GM19463 (cell line): ENCODE results near the gene CPB2.

ENCODE experiments used
- ATAC-seq: cut with Tn5 transposase; IDR thresholded peaks from one replicate; pipeline ENCODE4 v1.9.1; 2021; ENCODE audit warnings: mild to moderate bottlenecking, moderate library complexity; ENCODE audit not compliant: unreplicated experiment

Gene CPB2

GRCh38 chr13:46101002-46101401, 3.8 kb downstream of the CPB2 start:
- no peak for ATAC-seq

- no peak for ATAC-seq
These were observed 4.5 kb downstream of the CPB2 start for GRCh38 chr13:46100191-46100815.

- no peak for ATAC-seq
These were observed 7.2 kb downstream of the CPB2 start for GRCh38 chr13:46097663-46098062.

- no peak for ATAC-seq
These were observed 7.8 kb downstream of the CPB2 start for GRCh38 chr13:46097015-46097414.

GRCh38 chr13:46094478-46094877, 10.4 kb downstream of the CPB2 start:
- ATAC-seq = no peak

GRCh38 chr13:46088821-46089562, 15.8 kb downstream of the CPB2 start:
- no peak for ATAC-seq

- no peak for ATAC-seq
These were observed 17.4 kb downstream of the CPB2 start for GRCh38 chr13:46087481-46087880.

GRCh38 chr13:46086985-46087384, 17.8 kb downstream of the CPB2 start:
- no peak for ATAC-seq

GRCh38 chr13:46086421-46086922, 18.4 kb downstream of the CPB2 start:
- no peak for ATAC-seq

- no peak for ATAC-seq
These were observed 19.1 kb downstream of the CPB2 start for GRCh38 chr13:46085737-46086136.

GRCh38 chr13:46082324-46082723, 22.5 kb downstream of the CPB2 start:
- no peak for ATAC-seq

GRCh38 chr13:46079770-46080169, 25.1 kb downstream of the CPB2 start:
- ATAC-seq = no peak

- ATAC-seq = no peak
These were observed 27.6 kb downstream of the CPB2 start for GRCh38 chr13:46077265-46077664.

- ATAC-seq = no peak
These were observed 28.0 kb downstream of the CPB2 start for GRCh38 chr13:46076827-46077226.

- ATAC-seq = no peak
These were observed 29.0 kb downstream of the CPB2 start for GRCh38 chr13:46075811-46076210.

GRCh38 chr13:46071590-46072249, 33.1 kb downstream of the CPB2 start:
- peak; percentile 73 for ATAC-seq

- no peak for ATAC-seq
These were observed 41.5 kb downstream of the CPB2 start for GRCh38 chr13:46063292-46063691.

GRCh38 chr13:46062185-46062584, 42.6 kb downstream of the CPB2 start:
- ATAC-seq = no peak

- ATAC-seq = no peak
These were observed 45.4 kb downstream of the CPB2 start for GRCh38 chr13:46059405-46059804.

- ATAC-seq = no peak
These were observed 46.6 kb downstream of the CPB2 start for GRCh38 chr13:46058268-46058667.

GRCh38 chr13:46057256-46058015, 47.4 kb downstream of the CPB2 start:
- ATAC-seq = no peak
